ENCODE data around the gene BCAS3.

BCAS3 gene

GRCh38 chr17:61410141-61411010 lies 732.7 kb downstream of the BCAS3 start:
- DNase-seq (ENCODE audit: low read depth) = peak; percentile 56

- no peak for DNase-seq (ENCODE audit: low read depth)
These were observed 733.3 kb downstream of the BCAS3 start for GRCh38 chr17:61411011-61411260.

GRCh38 chr17:61411261-61412142 lies 733.9 kb downstream of the BCAS3 start:
- DNase-seq (ENCODE audit: low read depth) = no peak

- DNase-seq (ENCODE audit: low read depth) = peak; percentile 65
These were observed 734.6 kb downstream of the BCAS3 start for GRCh38 chr17:61412143-61412859.

- no peak for DNase-seq (ENCODE audit: low read depth)
These were observed 735.4 kb downstream of the BCAS3 start for GRCh38 chr17:61412860-61413660.

GRCh38 chr17:61413661-61414126 lies 736.0 kb downstream of the BCAS3 start:
- DNase-seq (ENCODE audit: low read depth) = no peak

GRCh38 chr17:61414141-61414935 lies 736.7 kb downstream of the BCAS3 start:
- DNase-seq (ENCODE audit: low read depth) = no peak

- DNase-seq (ENCODE audit: low read depth) = no peak
These were observed 737.2 kb downstream of the BCAS3 start for GRCh38 chr17:61414936-61415251.

- DNase-seq (ENCODE audit: low read depth) = no peak
These were observed 737.9 kb downstream of the BCAS3 start for GRCh38 chr17:61415374-61416210.

GRCh38 chr17:61416211-61416539 lies 738.5 kb downstream of the BCAS3 start:
- no peak for DNase-seq (ENCODE audit: low read depth)

GRCh38 chr17:61416540-61417363 lies 739.1 kb downstream of the BCAS3 start:
- DNase-seq (ENCODE audit: low read depth) = no peak

- DNase-seq (ENCODE audit: low read depth) = no peak
These were observed 740.8 kb downstream of the BCAS3 start for GRCh38 chr17:61418449-61418848.

GRCh38 chr17:61419496-61420046 lies 741.9 kb downstream of the BCAS3 start:
- no peak for DNase-seq (ENCODE audit: low read depth)

GRCh38 chr17:61420052-61420451 lies 742.4 kb downstream of the BCAS3 start:
- DNase-seq (ENCODE audit: low read depth) = no peak

- no peak for DNase-seq (ENCODE audit: low read depth)
These were observed 743.2 kb downstream of the BCAS3 start for GRCh38 chr17:61420745-61421398.

GRCh38 chr17:61421460-61421859 lies 743.8 kb downstream of the BCAS3 start:
- no peak for DNase-seq (ENCODE audit: low read depth)

- no peak for DNase-seq (ENCODE audit: low read depth)
These were observed 744.6 kb downstream of the BCAS3 start for GRCh38 chr17:61422116-61422799.

- DNase-seq (ENCODE audit: low read depth) = no peak
These were observed 745.2 kb downstream of the BCAS3 start for GRCh38 chr17:61422869-61423268.

Measured in activated T-helper 1 cell treated with Interleukin-2 at 50 U/mL for 16 hours (primary cell).